Pancreas (tissue), 10 donors: ENCODE data around the gene DHDH. TPM values are rescaled to one million over a fixed set of nuclear protein-coding genes. Genes with fewer than 3 reads are reported as not detected.
"Not testable (repeated sequence)": the region's sequence is repeated elsewhere in the genome, so short reads cannot be mapped to it uniquely, and the experiment has no call there.

Experiments
- ATAC-seq, 4 donors: fragments of 200-7000 bp; cut with Tn5 transposase; one replicate each; pipeline versions ENCODE4 v1.8.0 to v1.9.1; 2020; ENCODE audit warnings: mild to moderate bottlenecking in 4 of 4, moderate library complexity in 4 of 4
- DNase-seq, 6 donors: peaks; one replicate each; pipeline ENCODE4 v3.0.0-alpha.2; 2020
- FAIRE-seq: peaks from 2 replicates; lab custom pipeline; 2012; peaks lifted over from hg19 to GRCh38; lab: Jason Lieb, UNC
- H3K27ac ChIP-seq, 4 donors: fragments of 200-600 bp; sonication (generic); 1 replicate in 3 of 4; 2 replicates in 1 of 4; pipeline versions ENCODE4 v1.5.0 to v1.8.0; 2020
- H3K27me3 ChIP-seq, 4 donors: fragments of 200-600 bp; one replicate each; pipeline ENCODE4 v1.8.0; 2021
- H3K36me3 ChIP-seq, 3 donors: fragments of 200-600 bp; sonication (generic) in 1 of 3; one replicate each; pipeline versions ENCODE4 v1.5.0 to v1.8.0; 2020 to 2021
- H3K4me1 ChIP-seq, 3 donors: fragments of 200-600 bp; one replicate each; pipeline ENCODE4 v1.8.0; 2021
- H3K4me3 ChIP-seq, 4 donors: fragments of 200-600 bp; sonication (generic) in 2 of 4; one replicate each; pipeline versions ENCODE4 v1.5.0 to v1.8.0; 2020 to 2021
- H3K9me3 ChIP-seq, 4 donors: fragments of 200-600 bp; one replicate each; pipeline ENCODE4 v1.8.0; 2021
- CTCF ChIP-seq, 4 donors: fragments of 200-600 bp; sonication (generic) in 3 of 4; IDR thresholded peaks; one replicate each; pipeline versions ENCODE4 v1.5.0 to v1.8.0; 2021; ENCODE audit warnings: antibody characterized with exemption in 4 of 4
- WGBS, 2 donors: extraction: QIAGEN DNeasy Blood & Tissue Kit; methylation state at CpG; one replicate each; pipeline ENCODE4 v1.1.7; 2013; 5-methylcytosine and 5-hydroxymethylcytosine counted together
- intact Hi-C, 3 donors: fragments of 100-400 bp; cut with DNase I; formaldehyde crosslinking; loops; one replicate each; pipeline versions ENCODE4 v1.11.1 to v1.14.2; 2022
- polyA plus RNA-seq, 2 donors: library from polyadenylated mRNA; stranded (reverse); fragments of 200-250 nt; gene quantifications; one replicate each; pipeline ENCODE4 v1.2.3, GENCODE V29; 2013
- total RNA-seq, 6 donors: library from RNA; stranded (reverse); fragmentation: NEBNext Ultra II Directional in 4 of 6; extraction: Animal tissue kit (Norgen Biotek cat#: 25700) in 4 of 6; gene quantifications; one replicate each; pipeline versions ENCODE4 v1.2.1 to v1.2.4, GENCODE V29; 2021 to 2023
- donor health status: healthy with polysubstance abuse.
- donor health status: DM: no; HTN: no; CAD: no; lungs with moderate emphysema.
- donor health status: DM: no; HTN: no; CAD: no.
- donor health status: control.
- donor health status: control.
- donor health status: Bipolar disorder and iron deficiency.
- donor health status: DM: yes; HTN: yes; CAD: no.
- donor health status: DM: no; HTN: no; CAD: no.
- donor health status: DM: no; HTN: no; CAD: no.
- donor health status: DM: yes; HTN: yes; CAD: no.

Gene DHDH
- total and polyA plus RNA-seq, 8 donors: 0.28 to 1.0 (median 0.30) TPM; not detected in 5

DNA sequence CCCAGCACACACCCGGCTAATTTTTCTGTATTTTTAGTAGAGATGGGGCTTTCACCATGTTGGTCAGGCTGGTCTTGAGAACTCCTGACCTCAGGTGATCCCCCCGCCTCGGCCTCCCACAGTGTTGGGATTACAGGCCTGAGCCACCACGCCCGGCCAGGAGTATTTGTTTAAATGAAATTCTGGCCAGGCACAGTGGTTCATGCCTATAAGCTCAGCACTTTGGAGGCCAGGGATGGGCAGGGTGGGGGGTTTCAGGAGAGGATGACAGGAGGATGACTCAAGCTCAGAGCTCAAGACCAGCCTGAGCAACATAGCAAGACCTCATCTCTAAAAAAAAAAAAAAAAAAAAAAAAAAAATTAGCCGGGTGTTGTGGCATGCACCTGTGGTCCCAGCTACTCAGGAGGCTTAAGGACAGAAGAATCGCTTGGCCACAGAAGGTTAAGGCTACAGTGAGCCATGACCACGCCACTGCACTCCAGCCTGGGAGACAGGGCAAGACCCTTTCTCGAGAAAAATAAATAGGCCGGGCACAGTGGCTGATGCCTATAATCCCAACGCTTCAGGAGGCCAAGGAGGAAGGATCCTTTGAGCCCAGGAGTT, 8.2 kb upstream of the DHDH start:
- FAIRE-seq (no peak), DNase-seq (no peak), ATAC-seq (no peak)
- Histone ChIP-seq H3K4me3 (no peak overlapping the region), H3K27ac (no peak overlapping the region), H3K27me3 (no peaks in the 10 kb centered on the region), H3K9me3 (no peaks in the 10 kb centered on the region), H3K36me3 (no peaks in the 10 kb centered on the region), H3K4me1 (peaks cover 0 to 3% (median 0%) of the 10 kb centered on the region in 3 donors)
- intact Hi-C loops: no loop called here
- TF ChIP-seq CTCF (IDR thresholded peaks at IDR 0.05): no peak
- 70 to 74% methylated on average over 11 of the region's 11 CpGs for WGBS, 2 donors

GRCh38 chr19:48925890-48926289, 7.6 kb upstream of the DHDH start:
- DNase-seq, H3K27me3 ChIP-seq, ATAC-seq, H3K36me3 ChIP-seq, H3K4me1 ChIP-seq, intact Hi-C loops, FAIRE-seq, H3K27ac ChIP-seq, H3K9me3 ChIP-seq, H3K4me3 ChIP-seq: not testable (repeated sequence)
- WGBS, 2 donors: 75 to 88% methylated on average over 8 of the region's 8 CpGs

DNA sequence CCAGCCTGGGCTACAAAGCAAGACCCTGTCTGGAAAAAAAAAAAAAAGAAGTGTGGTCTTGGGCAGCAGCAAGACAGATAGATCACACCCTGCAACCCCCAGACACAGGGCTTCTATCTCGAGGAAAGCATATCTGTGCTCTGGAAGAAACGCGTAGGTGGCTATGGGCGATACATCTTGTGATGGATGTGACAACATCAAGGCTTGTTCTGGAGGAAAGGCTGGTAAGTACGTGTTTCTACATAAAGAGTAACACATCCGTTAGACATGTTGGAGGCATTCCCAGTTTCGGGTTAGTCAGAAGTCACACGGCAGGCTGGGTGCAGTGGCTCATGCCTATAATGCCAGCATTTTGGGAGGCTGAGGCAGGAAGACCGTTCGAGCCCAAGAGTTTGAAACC, 6.6 kb upstream of the DHDH start:
- DNase-seq (peak in 3 of 6 donors; percentile 23 to 49 (median 31)), FAIRE-seq (no peak), ATAC-seq (peak in 3 of 4 donors; percentile 49 to 80 (median 71))
- Histone ChIP-seq H3K36me3 (no peaks in the 10 kb centered on the region), H3K9me3 (no peaks in the 10 kb centered on the region), H3K27ac (peak overlapping the region in 2 of 4 donors; percentile 19 to 28), H3K4me3 (no peak overlapping the region), H3K4me1 (peaks cover 0 to 3% (median 0%) of the 10 kb centered on the region in 3 donors), H3K27me3 (no peaks in the 10 kb centered on the region)
- no peak for TF ChIP-seq CTCF (IDR thresholded peaks at IDR 0.05)
- intact Hi-C loops: no loop called here
- 12 to 16% methylated on average over 10 of the region's 10 CpGs for WGBS, 2 donors

- H3K4me1 ChIP-seq, DNase-seq, FAIRE-seq, ATAC-seq, intact Hi-C loops, H3K9me3 ChIP-seq, H3K27me3 ChIP-seq, H3K36me3 ChIP-seq, H3K4me3 ChIP-seq, H3K27ac ChIP-seq: not testable (repeated sequence)
- WGBS, 2 donors: 83 to 86% methylated on average over 17 of the region's 17 CpGs
Observed at GRCh38 chr19:48927692-48928091, 5.8 kb upstream of the DHDH start.

- Histone ChIP-seq H3K4me1 (peaks cover 0 to 3% (median 0%) of the 10 kb centered on the region in 3 donors), H3K9me3 (no peaks in the 10 kb centered on the region), H3K27ac (no peak overlapping the region), H3K36me3 (no peaks in the 10 kb centered on the region), H3K27me3 (no peaks in the 10 kb centered on the region), H3K4me3 (no peak overlapping the region)
- no peak for TF ChIP-seq CTCF (IDR thresholded peaks at IDR 0.05)
- intact Hi-C loops: no loop called here
- DNase-seq: no peak
- FAIRE-seq: no peak
- WGBS, 2 donors: 73 to 75% methylated on average over 15 of the region's 15 CpGs
- peak in 3 of 4 donors; percentile 14 to 44 (median 22) for ATAC-seq
Observed at GRCh38 chr19:48928164-48929025, 5.1 kb upstream of the DHDH start.
